Measurements from ENCODE around the gene XIST.

- TF ChIP-seq GABPA (IDR thresholded peaks at IDR 0.05 in 1 of 2, conservative IDR thresholded peaks at IDR 0.05 in 1 of 2) (no peak), CTCF (IDR thresholded peaks at IDR 0.05; ENCODE audit: low read depth, low read length, missing input control) (no peak), FOXA1 (IDR thresholded peaks at IDR 0.05) (no peak), EGR1 (IDR thresholded peaks at IDR 0.05; ENCODE audit: low read depth in 2 of 2) (no peak), TAF1 (conservative IDR thresholded peaks at IDR 0.05) (no peak), SP1 (IDR thresholded peaks at IDR 0.05) (no peak)
Measured at GRCh38 chrX:73834219-73834618, 18.3 kb downstream of the XIST start.
